Measurements from ENCODE around the gene NLK. TPM values are rescaled to one million over a fixed set of nuclear protein-coding genes. Genes with fewer than 3 reads are reported as not detected.

NLK gene
- total RNA-seq, 1 experiment from 2014 or later = 12.8 TPM

DNA sequence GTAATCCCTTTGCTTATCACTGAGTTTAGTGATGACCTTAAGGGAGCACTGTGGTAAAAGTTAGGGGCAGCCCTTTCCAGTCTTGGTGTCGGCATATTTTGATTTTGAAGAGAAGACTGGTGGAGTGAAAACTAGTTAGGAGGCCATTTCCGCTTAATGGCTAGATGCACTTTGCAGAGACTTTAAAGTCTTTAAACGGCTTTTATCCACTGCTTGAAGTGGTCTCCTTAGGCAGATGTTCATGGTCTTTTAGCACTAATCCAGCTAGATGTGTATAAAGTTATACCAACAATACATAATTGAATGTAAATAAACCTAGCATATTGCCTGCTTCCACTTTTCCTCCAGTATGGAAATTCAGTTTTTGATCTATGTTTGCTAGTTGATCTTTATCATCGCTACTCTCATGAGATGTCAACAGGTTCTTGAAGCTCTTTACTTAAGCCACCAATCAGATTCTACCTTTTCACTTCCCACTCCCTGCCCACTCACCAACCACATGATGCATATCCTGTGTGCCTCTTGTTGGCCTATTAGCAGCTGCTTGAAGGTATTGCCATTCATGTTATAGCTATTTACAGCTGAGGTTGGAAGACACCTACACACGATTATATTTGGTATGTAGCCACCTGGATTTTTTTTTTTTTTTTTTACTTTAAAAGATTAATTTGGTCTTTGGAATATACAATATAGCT is 132.0 kb downstream of the NLK start:
- H4K20me1 ChIP-seq (ENCODE audit: insufficient read depth) = no peaks in the 10 kb centered on the region
- POLR2A ChIA-PET = no interaction called here
- no peaks in the 10 kb centered on the region for H3K36me3 ChIP-seq (ENCODE audit: control insufficient read depth in 1 of 2, insufficient read depth in 2 of 2, low read length in 2 of 2)
- CTCF ChIA-PET = no interaction called here
- H3K27me3 ChIP-seq (ENCODE audit: insufficient read depth, low read length) = no peaks in the 10 kb centered on the region
- no peak overlapping the region for H3K4me3 ChIP-seq (replicated peaks in 1 of 2; ENCODE audit: low read depth in 1 of 2, low read length in 2 of 2)
- RAD21 ChIA-PET (ENCODE audit: low non-redundant PET in 1 of 2, low total read pairs in 2 of 2, uncharacterized antibody in 2 of 2, unreplicated experiment in 2 of 2) = no interaction called here
- H3K27ac ChIP-seq (ENCODE audit: low read depth, low read length) = no peak overlapping the region
- ATAC-seq = no peak
- DNase-seq (ENCODE audit: low read depth, low spot score) = no peak
- H3K9me2 ChIP-seq (ENCODE audit: insufficient read depth) = no peaks in the 10 kb centered on the region
- H3K79me2 ChIP-seq (ENCODE audit: insufficient read depth, low read length) = no peaks in the 10 kb centered on the region
- no TSS peak for BruUV-seq (replicated peaks)
- no peak overlapping the region for H2AFZ ChIP-seq (ENCODE audit: low read depth, low read length, poor library complexity, severe bottlenecking)
- TF ChIP-seq SIN3A (IDR thresholded peaks at IDR 0.05; ENCODE audit: low read depth) (no peak), ZBTB33 (IDR thresholded peaks at IDR 0.05; ENCODE audit: extremely low read depth, insufficient replicate concordance, low read length) (no peak), RAD21 (IDR thresholded peaks at IDR 0.05; ENCODE audit: low read depth) (no peak), CBX3 (IDR thresholded peaks at IDR 0.05; ENCODE audit: low read depth) (no peak), SP1 (IDR thresholded peaks at IDR 0.05; ENCODE audit: low read depth) (no peak), EGR1 (IDR thresholded peaks at IDR 0.05; ENCODE audit: low read depth) (no peak), FOSL1 (IDR thresholded peaks at IDR 0.05; ENCODE audit: low read depth) (no peak), CEBPB (IDR thresholded peaks at IDR 0.05; ENCODE audit: low read depth) (no peak), ZFX (IDR thresholded peaks at IDR 0.05) (no peak), JUND (IDR thresholded peaks at IDR 0.05) (no peak), TCF7L2 (IDR thresholded peaks at IDR 0.05; ENCODE audit: borderline replicate concordance, extremely low read depth, insufficient read depth, insufficient read length) (no peak)
- TF ChIP-seq, protein P1, sequence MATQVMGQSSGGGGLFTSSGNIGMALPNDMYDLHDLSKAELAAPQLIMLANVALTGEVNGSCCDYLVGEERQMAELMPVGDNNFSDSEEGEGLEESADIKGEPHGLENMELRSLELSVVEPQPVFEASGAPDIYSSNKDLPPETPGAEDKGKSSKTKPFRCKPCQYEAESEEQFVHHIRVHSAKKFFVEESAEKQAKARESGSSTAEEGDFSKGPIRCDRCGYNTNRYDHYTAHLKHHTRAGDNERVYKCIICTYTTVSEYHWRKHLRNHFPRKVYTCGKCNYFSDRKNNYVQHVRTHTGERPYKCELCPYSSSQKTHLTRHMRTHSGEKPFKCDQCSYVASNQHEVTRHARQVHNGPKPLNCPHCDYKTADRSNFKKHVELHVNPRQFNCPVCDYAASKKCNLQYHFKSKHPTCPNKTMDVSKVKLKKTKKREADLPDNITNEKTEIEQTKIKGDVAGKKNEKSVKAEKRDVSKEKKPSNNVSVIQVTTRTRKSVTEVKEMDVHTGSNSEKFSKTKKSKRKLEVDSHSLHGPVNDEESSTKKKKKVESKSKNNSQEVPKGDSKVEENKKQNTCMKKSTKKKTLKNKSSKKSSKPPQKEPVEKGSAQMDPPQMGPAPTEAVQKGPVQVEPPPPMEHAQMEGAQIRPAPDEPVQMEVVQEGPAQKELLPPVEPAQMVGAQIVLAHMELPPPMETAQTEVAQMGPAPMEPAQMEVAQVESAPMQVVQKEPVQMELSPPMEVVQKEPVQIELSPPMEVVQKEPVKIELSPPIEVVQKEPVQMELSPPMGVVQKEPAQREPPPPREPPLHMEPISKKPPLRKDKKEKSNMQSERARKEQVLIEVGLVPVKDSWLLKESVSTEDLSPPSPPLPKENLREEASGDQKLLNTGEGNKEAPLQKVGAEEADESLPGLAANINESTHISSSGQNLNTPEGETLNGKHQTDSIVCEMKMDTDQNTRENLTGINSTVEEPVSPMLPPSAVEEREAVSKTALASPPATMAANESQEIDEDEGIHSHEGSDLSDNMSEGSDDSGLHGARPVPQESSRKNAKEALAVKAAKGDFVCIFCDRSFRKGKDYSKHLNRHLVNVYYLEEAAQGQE (IDR thresholded peaks at IDR 0.05; ENCODE audit: low read depth) = no peak
- no peak overlapping the region for H3K9ac ChIP-seq (ENCODE audit: low read length)
- H3K9me3 ChIP-seq (ENCODE audit: control insufficient read depth in 1 of 2, insufficient read depth in 1 of 2, low read depth in 1 of 2, low read length in 2 of 2) = no peaks in the 10 kb centered on the region
- H3K4me1 ChIP-seq (ENCODE audit: control insufficient read depth in 1 of 2, insufficient read depth in 2 of 2, low read length in 2 of 2) = no peaks in the 10 kb centered on the region
- intact Hi-C loops (cut with micrococcal nuclease) = no loop called here
- H3K4me2 ChIP-seq (ENCODE audit: low read length) = no peak overlapping the region

All from HCT116 (cell line).